Tibial artery (tissue), 4 donors: ENCODE results near the gene ATP5MK.
A peak's percentile ranks its signal among the peaks of the same experiment; 100 is the strongest.

Source experiments
- DNase-seq, 2 donors: peaks; one replicate each; pipeline ENCODE4 v3.0.0-alpha.2; 2019
- H3K27ac ChIP-seq, 2 donors: fragments of 200-600 bp; sonication (generic) in 1 of 2; 1 replicate in 1 of 2; 2 replicates in 1 of 2; pipeline ENCODE4 v1.5.1; 2018 to 2019; ENCODE audit warnings: mild to moderate bottlenecking in 1 of 2
- H3K27me3 ChIP-seq, 2 donors: fragments of 200-600 bp; sonication (generic) in 1 of 2; one replicate each; pipeline versions ENCODE4 v1.5.1 to v1.6.0; 2016 to 2019
- H3K36me3 ChIP-seq, 3 donors: fragments of 200-600 bp; sonication (generic) in 2 of 3; one replicate each; pipeline ENCODE4 v1.5.1; 2016 to 2019; ENCODE audit warnings: mild to moderate bottlenecking in 2 of 3
- H3K4me1 ChIP-seq, 4 donors: fragments of 200-600 bp; sonication (generic) in 2 of 4; 1 replicate in 3 of 4; 2 replicates in 1 of 4; pipeline ENCODE4 v1.5.1; 2016 to 2019
- H3K4me3 ChIP-seq, 2 donors: fragments of 200-600 bp; sonication (generic) in 1 of 2; 1 replicate in 1 of 2; 2 replicates in 1 of 2; pipeline ENCODE4 v1.5.1; 2018 to 2019; ENCODE audit warnings: mild to moderate bottlenecking in 2 of 2
- H3K9me3 ChIP-seq, 3 donors: fragments of 200-600 bp; sonication (generic) in 1 of 3; one replicate each; pipeline ENCODE4 v1.5.1; 2016 to 2019
- CTCF ChIP-seq, 2 experiments: fragments of 200-600 bp in 1 of 2; fragments of 450-650 bp in 1 of 2; IDR thresholded peaks; one replicate each; pipeline ENCODE4 v1.5.1; 2017 to 2019; ENCODE audit warnings: antibody characterized with exemption in 2 of 2, mild to moderate bottlenecking in 1 of 2, moderate library complexity in 1 of 2
- intact Hi-C: fragments of 100-400 bp; cut with DNase I; formaldehyde crosslinking; loops from one replicate; pipeline ENCODE4 v1.15.0; 2023; ENCODE audit warnings: low total_unique reads

Gene ATP5MK

GRCh38 chr10:103441611-103442010, 45.3 kb upstream of the ATP5MK start:
- H3K4me1 ChIP-seq = peaks cover 0 to 46% (median 24%) of the 10 kb centered on the region in 4 donors
- H3K9me3 ChIP-seq = no peaks in the 10 kb centered on the region
- TF ChIP-seq CTCF (IDR thresholded peaks at IDR 0.05) = no peak
- intact Hi-C loops = no loop called here
- no peak overlapping the region for H3K4me3 ChIP-seq
- H3K27me3 ChIP-seq = no peaks in the 10 kb centered on the region
- peaks cover 47 to 94% (median 88%) of the 10 kb centered on the region in 3 donors for H3K36me3 ChIP-seq
- peak overlapping the region; percentile 36 to 64 for H3K27ac ChIP-seq
- no peak for DNase-seq

- no peak for DNase-seq
- H3K36me3 ChIP-seq = peaks cover 47 to 97% (median 91%) of the 10 kb centered on the region in 3 donors
- peak overlapping the region in 1 of 2 donors; percentile 64 for H3K27ac ChIP-seq
- no peaks in the 10 kb centered on the region for H3K9me3 ChIP-seq
- no peak overlapping the region for H3K4me3 ChIP-seq
- H3K4me1 ChIP-seq = peaks cover 0 to 42% (median 20%) of the 10 kb centered on the region in 4 donors
- no peaks in the 10 kb centered on the region for H3K27me3 ChIP-seq
- TF ChIP-seq CTCF (IDR thresholded peaks at IDR 0.05) = no peak
- intact Hi-C loops = no loop called here
Observed at GRCh38 chr10:103441206-103441605, 44.9 kb upstream of the ATP5MK start.

- DNase-seq = no peak
- H3K4me1 ChIP-seq = peaks cover 0 to 34% (median 13%) of the 10 kb centered on the region in 4 donors
- peaks cover 44 to 100% (median 90%) of the 10 kb centered on the region in 3 donors for H3K36me3 ChIP-seq
- no peak overlapping the region for H3K27ac ChIP-seq
- no peaks in the 10 kb centered on the region for H3K27me3 ChIP-seq
- intact Hi-C loops = no loop called here
- H3K4me3 ChIP-seq = no peak overlapping the region
- no peak for TF ChIP-seq CTCF (IDR thresholded peaks at IDR 0.05)
- no peaks in the 10 kb centered on the region for H3K9me3 ChIP-seq
Observed at GRCh38 chr10:103440416-103440815, 44.1 kb upstream of the ATP5MK start.

- Histone ChIP-seq H3K4me1 (peaks cover 0 to 28% (median 7%) of the 10 kb centered on the region in 4 donors), H3K9me3 (no peaks in the 10 kb centered on the region), H3K27ac (no peak overlapping the region), H3K36me3 (peaks cover 38 to 97% (median 87%) of the 10 kb centered on the region in 3 donors), H3K27me3 (no peaks in the 10 kb centered on the region), H3K4me3 (no peak overlapping the region)
- intact Hi-C loops = no loop called here
- no peak for TF ChIP-seq CTCF (IDR thresholded peaks at IDR 0.05)
- DNase-seq = no peak
Observed at GRCh38 chr10:103439776-103440175, 43.5 kb upstream of the ATP5MK start.

- no peak overlapping the region for H3K27ac ChIP-seq
- DNase-seq = peak; percentile 76 to 77
Observed at GRCh38 chr10:103433858-103434257, 37.6 kb upstream of the ATP5MK start.

More at GRCh38 chr10:103433858-103434257, 37.6 kb upstream of the ATP5MK start:
- Histone ChIP-seq H3K27me3 (no peaks in the 10 kb centered on the region), H3K36me3 (peaks cover 24 to 95% (median 52%) of the 10 kb centered on the region in 3 donors), H3K4me3 (no peak overlapping the region), H3K9me3 (no peaks in the 10 kb centered on the region), H3K4me1 (no peaks in the 10 kb centered on the region)
- intact Hi-C loops = no loop called here
- no peak for TF ChIP-seq CTCF (IDR thresholded peaks at IDR 0.05)
